Sigmoid colon (tissue), 3 donors: ENCODE measurements around the gene ANKRD53.

Experiments
- CTCF ChIP-seq, 4 experiments: fragments of 450-650 bp in 3 of 4; fragments of 200-600 bp in 1 of 4; IDR thresholded peaks; one replicate each; pipeline ENCODE4 v1.5.1; 2016 to 2019; ENCODE audit warnings: antibody characterized with exemption in 4 of 4, mild to moderate bottlenecking in 3 of 4, moderate library complexity in 2 of 4
- POLR2A ChIP-seq, 2 donors: fragments of 450-650 bp; IDR thresholded peaks; one replicate each; pipeline ENCODE4 v1.6.1; 2016; ENCODE audit warnings: antibody characterized with exemption in 2 of 2, mild to moderate bottlenecking in 2 of 2, moderate library complexity in 2 of 2

- TF ChIP-seq CTCF (IDR thresholded peaks at IDR 0.05) (no peak), POLR2A (IDR thresholded peaks at IDR 0.05) (no peak)
Measured at GRCh38 chr2:70962211-70962884, 16.1 kb upstream of the ANKRD53 start.
